H54 (cell line): ENCODE measurements around the gene SNX11.

Experiments used
- DNase-seq: peaks from one replicate; pipeline ENCODE4 v3.0.0; 2011; ENCODE audit warnings: low spot score, mixed read lengths; ENCODE audit not compliant: insufficient read length
- FAIRE-seq: peaks from 3 replicates; lab custom pipeline; 2011; peaks lifted over from hg19 to GRCh38; lab: Jason Lieb, UNC
- POLR2A ChIP-seq: IDR thresholded peaks from 2 replicates; pipeline ENCODE4 v1.6.1; 2011; ENCODE audit warnings: low read depth, mild to moderate bottlenecking, low read length

The SNX11 gene

GRCh38 chr17:48153691-48154358 lies 46.3 kb downstream of the SNX11 start:
- no peak for TF ChIP-seq POLR2A
- FAIRE-seq (no peak), DNase-seq (no peak)

- DNase-seq (no peak), FAIRE-seq (no peak)
These were observed 48.5 kb downstream of the SNX11 start for GRCh38 chr17:48155889-48156611.

GRCh38 chr17:48159232-48159631 lies 51.7 kb downstream of the SNX11 start:
- TF ChIP-seq POLR2A = no peak
- no peak for DNase-seq
- FAIRE-seq = no peak

More at GRCh38 chr17:48155889-48156611, 48.5 kb downstream of the SNX11 start:
- TF ChIP-seq POLR2A = no peak

- TF ChIP-seq POLR2A = no peak
- DNase-seq = no peak
- FAIRE-seq = no peak
These were observed 52.9 kb downstream of the SNX11 start for GRCh38 chr17:48160177-48161081.

- TF ChIP-seq POLR2A = no peak
- FAIRE-seq = no peak
- DNase-seq = no peak
These were observed 53.8 kb downstream of the SNX11 start for GRCh38 chr17:48161127-48161905.

GRCh38 chr17:48162306-48162934 lies 54.9 kb downstream of the SNX11 start:
- DNase-seq (no peak), FAIRE-seq (no peak)
- no peak for TF ChIP-seq POLR2A

GRCh38 chr17:48162946-48163506 lies 55.5 kb downstream of the SNX11 start:
- DNase-seq (no peak), FAIRE-seq (peak; percentile 30)
- no peak for TF ChIP-seq POLR2A

GRCh38 chr17:48163809-48164208 lies 56.2 kb downstream of the SNX11 start:
- DNase-seq (no peak), FAIRE-seq (no peak)
- no peak for TF ChIP-seq POLR2A

GRCh38 chr17:48169926-48170325 lies 62.4 kb downstream of the SNX11 start:
- no peak for TF ChIP-seq POLR2A
- DNase-seq (no peak), FAIRE-seq (no peak)
